Hematopoietic multipotent progenitor cell (in vitro differentiated cells): ENCODE results near the gene CDK8. TPM values are rescaled to one million over a fixed set of nuclear protein-coding genes. Genes with fewer than 3 reads are reported as not detected.
"Not testable (repeated sequence)": the region's sequence is repeated elsewhere in the genome, so short reads cannot be mapped to it uniquely, and the experiment has no call there.

ENCODE experiments used
- DNase-seq, 3 donors: peaks; one replicate each; pipeline ENCODE4 v3.0.0-alpha.2; 2011 to 2015; ENCODE audit warnings: low read depth in 2 of 3, low spot score in 2 of 3
- total RNA-seq: library from RNA; depleted of rRNA; stranded (reverse); fragments of >200 nt; gene quantifications from one replicate; pipeline ENCODE4 v1.2.3, GENCODE V29; 2012

Gene CDK8
- total RNA-seq, 1 donor: 10.0 TPM

- DNase-seq: no peak
Observed at GRCh38 chr13:26310003-26310402, 56.1 kb downstream of the CDK8 start.

DNA sequence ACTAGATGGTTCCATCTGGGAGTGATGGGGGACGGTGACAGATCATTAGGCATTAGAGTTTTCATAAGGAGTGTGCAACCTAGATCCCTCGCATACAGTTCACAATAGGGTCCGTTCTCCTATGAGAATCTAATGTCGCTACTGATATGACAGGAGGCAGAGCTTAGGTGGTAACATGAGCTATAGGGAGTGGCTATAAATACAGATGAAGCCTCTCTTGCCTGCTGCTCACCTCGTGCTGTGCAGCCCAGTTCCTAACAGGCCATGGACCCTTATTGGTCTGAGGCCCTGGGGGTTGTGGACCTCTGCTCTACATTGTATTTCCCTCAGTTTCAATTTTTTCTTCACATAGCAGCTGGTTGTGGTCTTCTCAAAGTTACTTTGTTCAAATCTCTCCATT, 56.5 kb downstream of the CDK8 start:
- no peak for DNase-seq

DNA sequence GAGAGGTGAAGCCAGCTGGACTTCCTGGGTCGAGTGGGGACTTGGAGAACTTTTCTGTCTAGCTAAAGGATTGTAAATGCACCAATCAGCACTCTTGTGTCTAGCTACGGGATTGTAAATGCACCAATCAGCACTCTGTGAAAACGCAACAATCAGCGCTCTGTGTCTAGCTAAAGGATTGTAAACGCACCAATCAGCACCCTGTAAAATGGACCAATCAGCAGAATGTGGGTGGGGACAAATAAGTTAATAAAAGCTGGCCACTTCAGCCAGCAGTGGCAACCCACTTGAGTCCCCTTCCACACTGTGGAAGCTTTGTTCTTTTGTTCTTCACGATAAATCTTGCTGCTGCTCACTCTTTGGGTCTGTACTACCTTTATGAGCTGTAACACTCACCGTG, 58.1 kb downstream of the CDK8 start:
- not testable (repeated sequence) for DNase-seq

DNA sequence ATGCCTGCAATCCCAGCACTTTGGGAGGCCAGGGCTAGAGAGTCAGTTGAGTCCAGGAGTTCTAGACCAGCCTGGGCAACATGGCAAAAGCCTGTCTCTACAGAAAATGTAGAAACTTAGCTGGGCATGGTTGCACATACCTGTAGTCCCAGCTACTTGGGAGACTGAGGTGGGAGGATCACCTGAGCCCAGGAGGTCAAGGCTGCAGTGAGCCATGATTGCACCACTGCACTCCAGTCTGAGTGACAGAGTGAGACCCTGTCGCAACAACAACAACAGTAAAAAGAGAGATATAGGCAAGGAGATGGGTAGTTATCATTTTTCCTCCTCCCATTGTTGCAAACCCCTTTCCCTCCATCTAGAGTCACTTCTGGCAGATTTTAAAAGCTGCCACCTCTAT, 62.2 kb downstream of the CDK8 start:
- DNase-seq: not testable (repeated sequence)

GRCh38 chr13:26320766-26321165, 66.8 kb downstream of the CDK8 start:
- DNase-seq: no peak

GRCh38 chr13:26323127-26323526, 69.2 kb downstream of the CDK8 start:
- no peak for DNase-seq

- no peak for DNase-seq
Observed at GRCh38 chr13:26323764-26324163, 69.8 kb downstream of the CDK8 start.

GRCh38 chr13:26324294-26324693, 70.4 kb downstream of the CDK8 start:
- no peak for DNase-seq

- DNase-seq: no peak
Observed at GRCh38 chr13:26324867-26325266, 70.9 kb downstream of the CDK8 start.

DNA sequence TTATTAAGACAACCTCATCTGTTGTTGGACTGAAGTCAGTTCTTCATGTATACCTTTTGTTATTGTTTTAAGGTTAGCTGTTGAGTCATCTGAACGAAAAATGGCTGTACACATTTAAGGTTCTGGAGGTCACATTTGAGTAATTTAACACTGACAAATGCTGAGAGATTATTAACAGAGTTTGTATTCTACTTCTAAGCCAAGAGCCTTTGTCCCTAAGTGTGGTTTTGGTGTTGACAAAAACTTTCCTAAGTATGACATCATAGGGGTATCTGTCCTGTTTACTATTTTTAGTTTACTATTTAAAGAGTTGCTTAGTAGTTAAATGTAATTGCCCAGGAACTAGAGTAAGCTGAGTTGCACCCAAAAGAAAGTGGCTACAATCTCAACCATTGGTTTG, 71.9 kb downstream of the CDK8 start:
- no peak for DNase-seq

- no peak for DNase-seq
Observed at GRCh38 chr13:26326562-26326961, 72.6 kb downstream of the CDK8 start.

DNA sequence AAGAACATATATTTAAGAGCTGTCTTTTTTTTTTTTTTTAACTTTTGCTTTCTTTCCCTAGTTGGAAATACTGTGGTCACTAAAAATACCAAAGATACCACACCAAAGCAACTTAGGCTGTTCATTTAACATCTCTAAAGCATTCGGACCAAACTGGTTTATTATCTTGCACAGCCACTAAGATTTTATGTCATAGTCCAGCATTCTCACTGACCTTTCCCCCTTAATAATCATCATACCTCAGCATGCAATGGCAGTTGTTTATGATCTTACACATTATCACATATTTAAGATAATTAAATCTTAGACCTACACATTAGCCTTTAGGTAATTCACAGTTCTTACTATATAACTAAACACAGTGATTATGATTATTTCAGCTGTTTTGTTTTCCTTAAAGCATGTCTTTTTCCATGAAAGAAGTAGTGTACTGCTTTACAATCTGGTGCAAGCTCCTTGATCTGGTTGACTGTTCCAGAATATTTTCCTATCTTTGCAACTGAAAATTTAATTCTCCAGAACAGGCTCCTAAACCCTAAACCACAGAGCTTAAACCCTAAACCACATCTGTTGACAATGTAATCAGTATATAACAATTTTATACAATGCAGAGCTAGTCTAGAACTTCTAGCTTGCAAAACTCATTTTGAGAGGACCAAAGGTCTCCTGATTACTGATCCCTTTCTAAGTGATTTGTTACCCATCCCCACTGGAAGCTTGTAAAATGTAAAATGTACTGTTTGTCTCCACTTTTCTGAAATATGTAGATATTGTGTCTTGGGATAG, 74.2 kb downstream of the CDK8 start:
- DNase-seq: no peak

- DNase-seq: no peak
Observed at GRCh38 chr13:26335158-26335557, 81.2 kb downstream of the CDK8 start.

DNA sequence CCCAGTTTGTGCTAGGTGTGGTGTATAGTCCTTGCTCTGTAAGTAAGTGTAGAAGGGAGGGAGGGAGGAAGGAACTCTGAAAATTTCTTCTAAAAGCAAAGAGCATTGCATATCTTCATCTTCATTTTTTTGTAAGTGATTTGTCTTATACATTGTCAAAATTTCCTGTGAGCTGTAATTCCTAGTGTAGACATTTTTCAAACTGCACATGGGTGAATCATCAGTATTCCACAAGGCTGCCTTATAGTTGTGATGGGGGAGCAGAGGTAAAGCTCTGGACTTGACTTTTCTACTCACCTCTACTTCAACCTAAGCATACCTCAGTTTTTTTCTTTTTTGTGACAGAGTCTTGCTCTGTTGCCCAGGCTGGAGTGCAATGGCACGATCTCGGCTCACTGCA, 86.9 kb downstream of the CDK8 start:
- no peak for DNase-seq

DNA sequence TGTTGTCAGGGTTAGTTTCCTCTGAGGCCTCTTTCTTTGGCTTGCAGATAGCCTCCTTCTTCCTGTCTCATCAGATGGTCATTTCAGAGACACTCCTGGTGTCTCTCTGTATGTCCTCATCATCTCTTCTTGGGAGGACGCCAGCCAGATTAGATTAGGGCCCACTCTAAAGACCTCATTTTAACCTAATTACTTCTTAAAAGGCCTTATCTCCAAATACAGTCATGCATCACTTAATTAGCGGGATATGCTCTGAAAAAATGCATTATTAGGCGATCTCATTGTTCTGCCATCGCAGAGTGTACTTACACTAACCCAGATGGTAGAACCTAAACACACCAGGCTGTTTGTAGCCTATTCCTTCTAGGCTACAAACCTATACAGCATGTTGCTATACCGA, 89.0 kb downstream of the CDK8 start:
- peak in 2 of 3 donors; percentile 1 to 2 for DNase-seq

- DNase-seq: no peak
Observed at GRCh38 chr13:26343816-26344215, 89.9 kb downstream of the CDK8 start.

DNA sequence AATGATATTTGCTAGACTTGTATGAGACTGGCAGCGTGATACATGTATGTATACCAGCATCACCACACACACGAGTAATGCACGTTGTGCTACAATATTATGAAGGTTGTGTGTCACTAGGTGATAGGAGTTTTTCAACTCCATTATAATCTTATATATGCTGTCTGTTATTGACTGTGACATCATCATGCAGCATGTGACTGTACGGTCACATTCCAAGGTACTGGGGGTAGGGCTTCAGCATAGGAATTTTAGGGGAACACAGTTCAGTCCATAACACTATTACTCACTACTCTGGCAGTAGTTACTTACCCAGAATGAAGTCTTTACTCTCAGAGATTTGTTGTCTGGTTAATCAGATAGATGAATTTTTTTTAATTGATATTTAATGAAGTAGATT, 91.1 kb downstream of the CDK8 start:
- DNase-seq: no peak

- DNase-seq: no peak
Observed at GRCh38 chr13:26348966-26349365, 95.0 kb downstream of the CDK8 start.

DNA sequence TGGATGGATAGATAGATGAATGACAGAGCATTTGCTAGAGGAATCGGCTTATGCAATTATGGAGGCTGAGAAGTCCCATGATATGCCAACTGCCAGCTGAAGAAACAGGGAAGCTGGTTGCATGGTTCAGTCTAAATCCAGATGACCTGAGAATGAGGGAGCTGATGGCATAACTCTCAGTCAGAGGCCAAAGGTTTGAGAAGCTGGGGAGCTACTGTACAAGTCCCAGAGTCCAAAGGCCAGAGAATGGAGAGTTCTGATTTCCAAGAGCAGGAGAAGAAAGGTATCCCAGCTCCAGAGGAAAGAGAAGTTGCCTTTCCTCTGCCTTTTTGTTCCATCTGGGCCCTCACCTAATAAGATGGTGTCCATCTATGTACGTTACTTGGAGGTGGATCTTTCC, 108.3 kb downstream of the CDK8 start:
- no peak for DNase-seq

DNA sequence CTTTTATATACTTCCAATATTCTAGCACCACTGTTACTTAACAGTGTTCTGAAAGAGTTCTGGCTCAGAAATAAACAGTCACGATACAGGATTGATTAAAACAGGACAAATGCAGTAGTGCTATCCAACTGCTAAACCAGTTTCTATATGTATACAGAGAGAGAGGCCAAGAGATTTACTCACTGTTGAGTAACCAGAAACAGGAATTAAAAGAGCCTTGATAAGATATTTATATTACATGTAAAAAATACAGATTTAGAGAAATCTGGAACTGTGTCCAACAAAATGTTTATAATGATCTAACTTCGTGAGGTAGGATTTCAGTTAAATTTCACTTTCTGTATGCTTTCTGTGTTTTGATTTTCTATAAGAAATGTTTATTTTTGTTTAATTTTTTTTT, 116.6 kb downstream of the CDK8 start:
- no peak for DNase-seq

DNA sequence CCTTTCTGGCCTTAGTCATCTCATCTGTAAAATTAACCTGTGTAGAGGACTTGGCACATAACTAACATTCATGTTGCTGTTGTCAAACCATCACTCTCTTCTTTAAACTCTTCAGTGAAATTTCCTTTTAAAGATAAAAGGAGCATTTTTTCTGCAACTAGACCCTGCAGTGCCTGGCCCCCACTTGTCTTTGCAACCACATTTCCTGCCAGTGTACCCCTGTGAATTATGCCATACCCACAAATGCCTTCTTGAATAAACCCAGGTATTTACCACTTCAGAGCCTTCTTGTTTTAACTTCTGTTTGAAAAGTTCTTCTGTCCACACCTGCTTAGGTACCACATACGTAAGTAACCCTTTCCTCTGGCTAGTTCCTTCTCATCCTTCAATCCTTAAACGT, 118.8 kb downstream of the CDK8 start:
- no peak for DNase-seq

DNA sequence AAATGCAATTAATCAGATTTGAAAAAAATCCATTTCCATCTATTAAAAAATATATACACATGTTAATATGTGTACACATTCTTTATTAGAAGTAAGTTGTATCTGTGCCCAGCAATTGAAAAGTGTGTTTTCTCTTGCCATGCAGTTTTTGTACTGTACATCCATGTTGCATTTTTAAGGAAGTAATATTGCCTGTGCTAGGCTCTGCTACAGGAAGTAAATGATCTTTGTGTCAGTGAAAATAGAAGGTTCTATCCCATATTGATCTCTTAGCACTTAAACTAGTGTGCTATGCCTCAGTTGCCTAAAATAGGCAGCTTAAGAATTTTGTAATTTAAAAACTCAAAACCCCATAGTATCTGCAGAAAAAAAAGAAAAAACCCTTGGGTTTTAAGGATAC, 122.5 kb downstream of the CDK8 start:
- DNase-seq: no peak

GRCh38 chr13:26377038-26377437, 123.1 kb downstream of the CDK8 start:
- DNase-seq: peak in 1 of 3 donors; percentile 19
